GM12801 (cell line): ENCODE measurements around the gene CELF4.

Experiments
- TF ChIP-seq, protein P1 (sequence below): IDR thresholded peaks from one replicate; pipeline ENCODE4 v1.5.1; 2011; ENCODE audit warnings: control low read depth; ENCODE audit not compliant: insufficient read length; ENCODE audit errors: extremely low read depth

Gene CELF4

GRCh38 chr18:37460604-37461003 is 105.0 kb downstream of the CELF4 start:
- TF ChIP-seq, protein P1, sequence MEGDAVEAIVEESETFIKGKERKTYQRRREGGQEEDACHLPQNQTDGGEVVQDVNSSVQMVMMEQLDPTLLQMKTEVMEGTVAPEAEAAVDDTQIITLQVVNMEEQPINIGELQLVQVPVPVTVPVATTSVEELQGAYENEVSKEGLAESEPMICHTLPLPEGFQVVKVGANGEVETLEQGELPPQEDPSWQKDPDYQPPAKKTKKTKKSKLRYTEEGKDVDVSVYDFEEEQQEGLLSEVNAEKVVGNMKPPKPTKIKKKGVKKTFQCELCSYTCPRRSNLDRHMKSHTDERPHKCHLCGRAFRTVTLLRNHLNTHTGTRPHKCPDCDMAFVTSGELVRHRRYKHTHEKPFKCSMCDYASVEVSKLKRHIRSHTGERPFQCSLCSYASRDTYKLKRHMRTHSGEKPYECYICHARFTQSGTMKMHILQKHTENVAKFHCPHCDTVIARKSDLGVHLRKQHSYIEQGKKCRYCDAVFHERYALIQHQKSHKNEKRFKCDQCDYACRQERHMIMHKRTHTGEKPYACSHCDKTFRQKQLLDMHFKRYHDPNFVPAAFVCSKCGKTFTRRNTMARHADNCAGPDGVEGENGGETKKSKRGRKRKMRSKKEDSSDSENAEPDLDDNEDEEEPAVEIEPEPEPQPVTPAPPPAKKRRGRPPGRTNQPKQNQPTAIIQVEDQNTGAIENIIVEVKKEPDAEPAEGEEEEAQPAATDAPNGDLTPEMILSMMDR = no peak

DNA sequence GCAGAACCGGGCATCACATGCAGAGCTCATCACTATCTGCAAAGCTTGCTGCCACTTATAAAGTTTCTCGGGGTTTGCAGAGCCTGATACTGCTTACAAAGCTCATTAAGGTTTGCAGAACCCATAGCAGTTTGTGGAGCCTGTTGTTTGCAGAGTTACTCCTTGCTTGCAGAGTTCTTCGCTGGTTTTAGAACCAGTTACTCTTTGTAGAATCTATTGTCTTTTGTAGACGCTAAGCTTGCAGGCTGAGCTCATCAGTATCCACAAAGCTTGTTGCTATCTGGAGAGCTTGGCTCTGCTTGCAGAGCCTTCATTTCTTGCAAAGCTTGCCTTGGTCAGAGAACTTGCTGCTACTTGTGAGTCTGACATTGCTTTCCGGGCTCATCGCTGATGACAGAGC is 106.9 kb downstream of the CELF4 start:
- TF ChIP-seq, protein P1 = no peak

DNA sequence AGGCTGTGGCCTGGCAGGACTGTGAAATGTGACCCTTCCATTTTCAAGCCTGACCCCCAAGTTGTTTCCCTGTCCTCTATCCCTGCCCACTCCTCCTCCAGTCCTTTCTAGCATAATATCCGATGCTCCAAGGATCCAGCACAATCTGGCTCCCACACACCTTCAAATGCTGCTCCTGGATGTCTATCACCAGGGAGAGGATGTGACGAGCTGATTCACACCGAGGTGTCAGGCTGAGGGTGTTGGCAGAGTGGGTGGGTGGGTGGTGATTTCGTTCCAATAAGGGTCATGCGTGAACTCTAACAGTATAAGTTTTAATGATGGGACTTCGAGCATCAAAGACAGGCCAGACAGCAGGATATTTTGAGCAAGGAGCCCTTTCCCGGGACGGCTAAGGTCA is 107.8 kb downstream of the CELF4 start:
- TF ChIP-seq, protein P1 = no peak

DNA sequence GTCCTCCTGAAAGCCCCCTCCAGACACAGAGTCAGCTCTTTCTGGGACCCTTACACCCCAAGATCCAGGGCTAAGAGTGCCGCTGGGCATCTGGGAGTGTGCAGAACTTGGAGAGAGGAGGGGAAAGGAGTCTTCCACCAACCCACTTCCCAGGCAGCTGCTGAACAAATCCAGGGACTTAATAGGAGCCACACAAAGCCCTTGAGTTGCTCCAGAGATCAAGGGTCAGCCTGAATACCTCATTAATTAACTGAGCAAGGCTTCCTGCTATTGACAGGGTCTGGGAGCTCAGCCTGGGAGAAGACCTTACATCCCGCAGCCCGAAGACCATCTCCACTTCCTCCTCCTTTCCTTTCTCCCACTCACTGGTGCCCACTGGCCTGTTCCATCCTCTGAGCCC is 108.3 kb downstream of the CELF4 start:
- TF ChIP-seq, protein P1 = no peak

DNA sequence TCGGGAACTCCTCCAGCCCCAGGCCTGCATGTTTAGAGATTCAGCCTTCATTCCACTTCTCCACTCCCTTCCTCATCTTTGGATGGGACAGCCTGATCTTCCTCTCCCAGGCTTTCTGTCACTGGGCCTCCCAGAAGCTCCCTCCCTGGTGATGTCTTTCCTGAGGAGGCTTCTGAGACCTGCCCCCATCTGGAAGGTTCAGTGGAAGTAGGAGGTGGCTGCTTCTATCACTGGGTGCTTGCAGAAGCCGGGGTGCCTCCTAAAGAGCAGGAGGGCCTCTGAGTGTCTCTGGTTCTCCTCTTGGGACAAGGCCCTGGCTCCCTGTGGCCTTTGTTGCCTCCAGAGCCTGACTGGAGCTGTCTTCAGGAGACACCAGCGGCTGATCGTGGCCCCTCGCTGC is 108.7 kb downstream of the CELF4 start:
- TF ChIP-seq, protein P1 = no peak

DNA sequence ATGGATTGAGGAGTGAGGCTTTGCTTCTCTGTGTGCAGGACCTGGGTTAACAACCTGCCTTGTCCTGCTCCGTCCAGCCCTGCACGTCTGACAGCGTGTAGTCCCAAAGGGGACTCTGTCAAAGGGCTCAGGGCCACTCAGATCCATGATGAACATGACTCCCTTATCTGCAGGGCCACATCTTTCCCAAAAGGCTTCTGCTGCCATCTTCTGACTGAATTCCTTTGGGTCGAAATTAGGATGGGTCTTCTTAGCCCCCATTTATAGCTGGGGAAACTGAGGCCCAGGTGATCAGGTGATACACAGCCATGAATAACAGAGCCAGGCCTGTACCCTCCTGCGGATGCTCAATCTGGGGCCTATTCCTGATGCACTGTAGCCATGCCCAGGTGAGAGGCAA is 109.2 kb downstream of the CELF4 start:
- TF ChIP-seq, protein P1 = no peak

DNA sequence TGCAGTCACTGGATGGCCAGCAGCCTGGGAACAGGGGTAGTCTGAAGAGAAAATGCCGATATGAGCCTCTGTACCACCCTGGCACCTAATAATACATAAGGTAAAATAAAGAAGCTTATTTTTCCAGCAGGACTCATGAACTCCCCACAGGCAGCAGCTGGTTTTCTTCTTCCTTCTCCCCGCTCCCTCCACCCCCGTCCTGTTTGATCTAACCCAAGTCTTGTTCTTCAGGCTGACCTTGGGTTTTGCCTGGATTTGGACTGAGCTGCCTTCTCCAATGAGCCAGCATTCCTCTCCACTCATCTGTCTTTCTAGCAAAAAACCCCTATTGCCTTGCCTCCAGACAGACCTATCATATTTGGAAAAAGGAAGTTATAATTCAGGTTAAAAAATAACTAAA is 111.8 kb downstream of the CELF4 start:
- TF ChIP-seq, protein P1 = no peak
